ENCODE measurements around the gene FPR3. TPM values are rescaled to one million over a fixed set of nuclear protein-coding genes. Genes with fewer than 3 reads are reported as not detected.
A peak's percentile ranks its signal among the peaks of the same experiment; 100 is the strongest.

The FPR3 gene
- polyA plus RNA-seq, 2 of the 4 experiments (the other 2 are of a cell fraction), result not detected

GRCh38 chr19:51783372-51783771 is 11.6 kb upstream of the FPR3 start:
- Histone ChIP-seq H3K27ac (no peak overlapping the region), H3K4me1 (no peaks in the 10 kb centered on the region), H3K4me2 (no peak overlapping the region), H3K4me3 (no peak overlapping the region), H3K9me3 (peaks cover 23% of the 10 kb centered on the region; the same call in 2 of the 3 replicates)
- no peak for ATAC-seq
- ChIA-PET CTCF (no interaction called here), POLR2A (no interaction called here)
- 2% methylated on average over 3 of the region's 3 CpGs for WGBS (ENCODE audit: missing lambda C conversion rate)
- TF ChIP-seq RAD21 (conservative IDR thresholded peaks at IDR 0.05 in 1 of 2, IDR thresholded peaks at IDR 0.05 in 1 of 2) (peak in 1 of 2 experiments; percentile 49; a peak in 2 of 5 replicates), POLR2AphosphoS2 (conservative IDR thresholded peaks at IDR 0.05; ENCODE audit: low read length) (no peak)
- FAIRE-seq, result no peak
- DNase-seq (ENCODE audit: low read depth in 1 of 2, low spot score in 1 of 2), result peak in 1 of 2 experiments; percentile 24

- WGBS (ENCODE audit: missing lambda C conversion rate), result 2% methylated on average over 6 of the region's 6 CpGs
Observed at GRCh38 chr19:51784109-51784785, 10.7 kb upstream of the FPR3 start.

DNA sequence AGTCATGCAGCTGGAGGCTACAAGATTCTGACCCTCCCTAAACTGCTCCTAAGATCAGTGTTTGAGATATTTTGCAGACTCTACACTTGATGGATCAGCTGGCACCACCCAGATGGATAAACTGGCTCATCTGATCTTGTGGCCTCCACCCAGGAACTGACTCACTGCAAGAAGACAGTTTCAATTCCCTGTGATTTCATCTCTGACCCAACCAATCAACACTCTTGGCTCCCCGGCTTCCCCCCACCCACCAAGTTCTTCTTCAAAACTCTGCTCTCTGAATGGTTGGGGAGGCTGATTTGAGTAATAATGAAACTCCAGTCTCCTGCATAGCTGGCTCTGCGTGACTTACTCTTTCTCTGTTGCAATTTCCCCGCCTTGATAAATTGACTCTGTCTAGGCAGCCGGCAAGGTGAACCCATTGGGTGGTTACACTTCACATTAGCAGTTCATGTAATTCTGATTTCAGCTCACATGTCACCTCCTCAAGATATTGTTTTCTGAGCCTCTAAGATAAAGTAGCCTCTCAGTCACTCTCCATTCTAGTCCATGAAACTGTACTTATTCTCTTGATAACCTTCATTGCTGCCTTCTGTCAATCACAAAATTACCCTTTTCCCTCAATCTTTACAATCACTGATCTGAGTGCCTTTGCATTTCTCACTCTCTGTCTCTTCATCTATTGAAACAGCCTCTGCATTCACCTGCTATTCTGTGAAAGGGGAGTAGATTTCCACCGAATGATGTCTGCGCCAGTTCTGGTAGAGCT is 9.9 kb upstream of the FPR3 start:
- FAIRE-seq (no peak), DNase-seq (ENCODE audit: low read depth in 1 of 2, low spot score in 1 of 2) (no peak), ATAC-seq (no peak)
- CTCF ChIA-PET, result interaction anchor here (0.8 kb wide), 1 partner anchor 11 kb away, joined by 3 read pairs; no protein-coding TSS in a partner anchor
- POLR2A ChIA-PET, result no interaction called here
- Histone ChIP-seq H3K4me2 (no peak overlapping the region), H3K9me3 (peaks cover 31% of the 10 kb centered on the region; the same call in 2 of the 3 replicates), H3K27ac (no peak overlapping the region), H3K4me3 (no peak overlapping the region), H3K4me1 (no peaks in the 10 kb centered on the region)
- 25% methylated on average over 6 of the region's 6 CpGs for WGBS (ENCODE audit: missing lambda C conversion rate)
- TF ChIP-seq ZSCAN20 (CRISPR knock-in tag; IDR thresholded peaks at IDR 0.05), result no peak
- TF ChIP-seq SREBF2 (IDR thresholded peaks at IDR 0.05), result no peak
- TF ChIP-seq FOXS1 (CRISPR knock-in tag; IDR thresholded peaks at IDR 0.05), result no peak
- no peak for TF ChIP-seq ZFP36 (IDR thresholded peaks at IDR 0.05; ENCODE audit: borderline replicate concordance, partially characterized antibody)
- no peak for TF ChIP-seq RFX5 (IDR thresholded peaks at IDR 0.05)
- no peak for TF ChIP-seq MAFK (IDR thresholded peaks at IDR 0.05; ENCODE audit: partially characterized antibody)
- no peak for TF ChIP-seq TP53 (CRISPR knock-in tag; IDR thresholded peaks at IDR 0.05)
- no peak for TF ChIP-seq HES2 (IDR thresholded peaks at IDR 0.05)
- TF ChIP-seq, protein P1, sequence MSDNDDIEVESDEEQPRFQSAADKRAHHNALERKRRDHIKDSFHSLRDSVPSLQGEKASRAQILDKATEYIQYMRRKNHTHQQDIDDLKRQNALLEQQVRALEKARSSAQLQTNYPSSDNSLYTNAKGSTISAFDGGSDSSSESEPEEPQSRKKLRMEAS (IDR thresholded peaks at IDR 0.05), result no peak
- TF ChIP-seq NR3C1 (IDR thresholded peaks at IDR 0.05), result no peak

More at GRCh38 chr19:51784109-51784785, 10.7 kb upstream of the FPR3 start:
- ChIA-PET POLR2A (no interaction called here), CTCF (interaction anchor here (0.8 kb wide), 1 partner anchor 12 kb away, joined by 3 read pairs; no protein-coding TSS in a partner anchor)
- no peak overlapping the region for H3K27ac ChIP-seq
- TF ChIP-seq HOXB13 (CRISPR knock-in tag; IDR thresholded peaks at IDR 0.05; ENCODE audit: low read depth) (no peak), BHLHE40 (IDR thresholded peaks at IDR 0.05; ENCODE audit: low read depth, low read length) (no peak), CBX8 (IDR thresholded peaks at IDR 0.05) (no peak)
- TF ChIP-seq, protein P1 (IDR thresholded peaks at IDR 0.05), result no peak
- no peak overlapping the region for H3K4me3 ChIP-seq
- DNase-seq (ENCODE audit: low read depth in 1 of 2, low spot score in 1 of 2) (no peak), ATAC-seq (no peak), FAIRE-seq (no peak)
- peaks cover 24% of the 10 kb centered on the region; the same call in 2 of the 3 replicates for H3K9me3 ChIP-seq
- H3K4me2 ChIP-seq, result no peak overlapping the region
- no peaks in the 10 kb centered on the region for H3K4me1 ChIP-seq

DNA sequence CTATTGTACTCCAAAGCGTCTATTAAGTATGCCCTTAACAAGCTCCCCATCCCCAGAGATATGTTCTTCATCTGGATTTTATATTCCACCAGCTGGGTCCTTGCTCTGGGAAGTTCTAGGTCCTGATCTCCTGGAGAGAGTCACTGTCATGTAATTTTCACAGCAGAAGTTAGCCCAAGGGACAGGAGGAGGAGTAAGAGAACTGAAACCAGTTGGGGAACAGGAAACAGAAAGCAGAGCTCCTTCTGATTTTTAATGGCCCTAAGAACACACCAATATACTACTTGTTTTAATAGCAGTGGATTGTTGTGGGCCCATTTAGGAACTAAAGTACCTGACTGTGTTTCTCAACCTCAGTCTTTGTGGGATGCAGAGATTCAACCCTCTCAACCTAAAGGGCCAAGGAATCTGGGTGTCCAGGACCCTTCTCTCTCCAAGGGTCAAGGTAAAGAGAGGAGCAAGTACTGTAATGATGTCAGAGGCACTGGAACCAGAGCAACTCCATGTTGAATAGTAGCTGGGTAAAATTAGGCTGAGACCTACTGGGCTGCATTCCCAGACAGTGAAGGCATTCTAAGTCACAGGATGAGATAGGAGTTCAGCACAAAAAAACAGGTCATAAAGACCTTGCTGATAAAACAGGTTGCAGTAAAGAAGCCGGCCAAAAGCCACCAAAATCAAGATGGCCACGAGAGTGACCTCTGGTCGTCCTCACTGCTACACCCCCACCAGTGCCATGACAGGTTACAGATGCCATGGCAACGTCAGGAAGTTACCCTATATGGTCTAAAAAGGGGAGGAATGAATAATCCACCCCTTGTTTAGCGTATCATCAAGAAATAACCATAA is 8.1 kb upstream of the FPR3 start:
- Histone ChIP-seq H3K4me3 (no peak overlapping the region), H3K27ac (no peak overlapping the region), H3K9me3 (peaks cover 37% of the 10 kb centered on the region; the same call in 2 of the 3 replicates), H3K4me2 (no peak overlapping the region), H3K4me1 (no peaks in the 10 kb centered on the region)
- ChIA-PET CTCF (interaction anchor here (1.5 kb wide), 1 partner anchor 10 kb away, joined by 6 read pairs; no protein-coding TSS in a partner anchor), POLR2A (no interaction called here)
- DNase-seq (ENCODE audit: low read depth in 1 of 2, low spot score in 1 of 2) (no peak), ATAC-seq (no peak), FAIRE-seq (no peak)
- under 1% methylated on average over 6 of the region's 6 CpGs for WGBS (ENCODE audit: missing lambda C conversion rate)
- TF ChIP-seq ESRRA (IDR thresholded peaks at IDR 0.05; ENCODE audit: borderline replicate concordance, low read length), result no peak
- TF ChIP-seq ZNF302 (CRISPR knock-in tag; IDR thresholded peaks at IDR 0.05), result no peak
- no peak for TF ChIP-seq CHD2 (IDR thresholded peaks at IDR 0.05; ENCODE audit: low read length, partially characterized antibody)
- TF ChIP-seq SMC3 (IDR thresholded peaks at IDR 0.05), result no peak
- no peak for TF ChIP-seq HOXB13 (CRISPR knock-in tag; IDR thresholded peaks at IDR 0.05; ENCODE audit: low read depth)
- TF ChIP-seq NPAS2 (CRISPR knock-in tag; IDR thresholded peaks at IDR 0.05; ENCODE audit: borderline replicate concordance), result no peak
- no peak for TF ChIP-seq CEBPB (IDR thresholded peaks at IDR 0.05)
- TF ChIP-seq, protein P1 (IDR thresholded peaks at IDR 0.05), result no peak
- no peak for TF ChIP-seq POLR2AphosphoS2 (conservative IDR thresholded peaks at IDR 0.05; ENCODE audit: low read length)
- no peak for TF ChIP-seq RAD21 (conservative IDR thresholded peaks at IDR 0.05 in 1 of 2, IDR thresholded peaks at IDR 0.05 in 1 of 2)
- no peak for TF ChIP-seq CTCF (IDR thresholded peaks at IDR 0.05)
- no peak for TF ChIP-seq ZFP36 (IDR thresholded peaks at IDR 0.05; ENCODE audit: borderline replicate concordance, partially characterized antibody)

All from A549 (cell line).